HG02870 (cell line): ENCODE measurements around the gene INCENP.
"Not testable (repeated sequence)": the region's sequence is repeated elsewhere in the genome, so short reads cannot be mapped to it uniquely, and the experiment has no call there.

Experiments
- ATAC-seq: cut with Tn5 transposase; IDR thresholded peaks from one replicate; pipeline ENCODE4 v1.9.1; 2021; ENCODE audit warnings: mild to moderate bottlenecking, moderate library complexity; ENCODE audit not compliant: unreplicated experiment

The INCENP gene

GRCh38 chr11:62166371-62166770 lies 42.6 kb downstream of the INCENP start:
- ATAC-seq = no peak

GRCh38 chr11:62169448-62169847 lies 45.6 kb downstream of the INCENP start:
- no peak for ATAC-seq

GRCh38 chr11:62169935-62170334 lies 46.1 kb downstream of the INCENP start:
- ATAC-seq = no peak

- no peak for ATAC-seq
Observed at GRCh38 chr11:62171261-62171723, 47.5 kb downstream of the INCENP start.

- no peak for ATAC-seq
Observed at GRCh38 chr11:62172294-62172693, 48.5 kb downstream of the INCENP start.

- no peak for ATAC-seq
Observed at GRCh38 chr11:62176766-62177165, 53.0 kb downstream of the INCENP start.

- no peak for ATAC-seq
Observed at GRCh38 chr11:62179995-62180394, 56.2 kb downstream of the INCENP start.

- ATAC-seq = no peak
Observed at GRCh38 chr11:62181097-62181496, 57.3 kb downstream of the INCENP start.

- no peak for ATAC-seq
Observed at GRCh38 chr11:62182147-62182891, 58.5 kb downstream of the INCENP start.

- ATAC-seq = no peak
Observed at GRCh38 chr11:62186195-62186594, 62.4 kb downstream of the INCENP start.

GRCh38 chr11:62190011-62190410 lies 66.2 kb downstream of the INCENP start, which contains the start of gene SCGB1D1:
SCGB1D1 (plus strand) TSS chr11:62190216; CDS start chr11:62190285, 69 bp downstream.
- ATAC-seq = no peak

GRCh38 chr11:62193952-62194351 lies 70.1 kb downstream of the INCENP start:
- ATAC-seq = no peak

GRCh38 chr11:62195010-62195409 lies 71.2 kb downstream of the INCENP start:
- not testable (repeated sequence) for ATAC-seq

GRCh38 chr11:62195945-62196344 lies 72.1 kb downstream of the INCENP start:
- no peak for ATAC-seq

- not testable (repeated sequence) for ATAC-seq
Observed at GRCh38 chr11:62197400-62197799, 73.6 kb downstream of the INCENP start.

GRCh38 chr11:62201376-62201775 lies 77.6 kb downstream of the INCENP start:
- no peak for ATAC-seq
